Measurements from ENCODE around the gene LZTR1. TPM values are rescaled to one million over a fixed set of nuclear protein-coding genes. Genes with fewer than 3 reads are reported as not detected.
"Not testable (repeated sequence)": the region's sequence is repeated elsewhere in the genome, so short reads cannot be mapped to it uniquely, and the experiment has no call there.

Gene LZTR1
- total and polyA plus RNA-seq, 2 of the 8 experiments (the other 6 are each of a cell fraction or from before 2014, with no cell fraction given), result 22.3 to 31.0 TPM

DNA sequence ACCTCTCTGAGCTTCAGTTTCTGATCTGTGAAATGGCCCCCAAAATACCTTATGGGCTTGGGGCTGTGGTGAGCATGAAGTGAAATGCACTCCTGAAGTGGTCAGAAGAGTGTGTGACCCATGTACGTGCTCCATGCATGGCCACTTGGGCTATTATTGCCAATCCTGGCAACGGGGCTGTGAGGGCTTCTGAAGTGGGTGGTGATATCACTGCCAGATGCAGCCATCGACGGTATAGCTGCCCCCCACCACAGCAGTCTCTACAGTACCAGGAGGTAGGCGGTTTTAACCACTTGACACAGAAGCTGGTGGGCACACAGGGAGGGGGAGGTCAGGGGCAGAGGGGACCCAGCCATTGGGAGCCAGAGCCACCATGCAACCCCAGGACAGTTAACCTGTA is 66.4 kb downstream of the LZTR1 start:
- H3K79me1 ChIP-seq (ENCODE audit: low read depth, low read length); H2BK15ac ChIP-seq (ENCODE audit: low read length); H3K9ac ChIP-seq (replicated peaks in 1 of 4; ENCODE audit: extremely low read depth in 1 of 4, low read depth in 3 of 4, low read length in 3 of 4); H3K27ac ChIP-seq (ENCODE audit: low read depth, low read length); H3K23ac ChIP-seq (ENCODE audit: insufficient read length); H4K5ac ChIP-seq (ENCODE audit: insufficient read length, low read depth, low read length); H4K20me1 ChIP-seq (replicated peaks in 1 of 2; ENCODE audit: control insufficient read depth in 1 of 2, insufficient read depth in 2 of 2, low read length in 2 of 2); H3K4me2 ChIP-seq (ENCODE audit: insufficient read depth in 1 of 2, low read depth in 2 of 2, low read length in 2 of 2); H3K27me3 ChIP-seq (replicated peaks in 1 of 4; ENCODE audit: control insufficient read depth in 3 of 4, extremely low read depth in 1 of 4, insufficient read depth in 3 of 4, low read length in 3 of 4); H2BK120ac ChIP-seq (replicated peaks; ENCODE audit: low read depth, low read length); H3K79me2 ChIP-seq (ENCODE audit: control insufficient read depth in 1 of 2, insufficient read depth in 2 of 2, low read length in 2 of 2); H3K4ac ChIP-seq (replicated peaks; ENCODE audit: insufficient read length, low read depth, low read length); DNase-seq (ENCODE audit: low read depth in 1 of 2, low spot score in 2 of 2); H3K14ac ChIP-seq (ENCODE audit: insufficient read length); H2AK5ac ChIP-seq (ENCODE audit: low read depth, low read length); H3K23me2 ChIP-seq (ENCODE audit: low read depth, low read length); H3K18ac ChIP-seq (ENCODE audit: extremely low read depth, low read length); H4K8ac ChIP-seq (ENCODE audit: extremely low read depth, insufficient read depth, low read length); H2AFZ ChIP-seq (ENCODE audit: low read length); H4K91ac ChIP-seq (replicated peaks; ENCODE audit: insufficient read length, low read length); H3K36me3 ChIP-seq (ENCODE audit: control insufficient read depth in 2 of 4, insufficient read depth in 4 of 4, low read length in 3 of 4); H2BK12ac ChIP-seq (ENCODE audit: low read depth, low read length); H3K9me3 ChIP-seq (ENCODE audit: insufficient read depth in 2 of 2, low read depth in 1 of 2, low read length in 1 of 2); H2BK5ac ChIP-seq (ENCODE audit: low read depth, low read length); FAIRE-seq; H3K4me3 ChIP-seq (ENCODE audit: extremely low read depth in 1 of 4, insufficient read depth in 2 of 4, low read depth in 3 of 4, low read length in 4 of 4); H3K56ac ChIP-seq (replicated peaks; ENCODE audit: insufficient read length, low read depth, low read length); H2BK20ac ChIP-seq (ENCODE audit: low read length): not testable (repeated sequence)
- 93% methylated on average over 5 of the region's 5 CpGs; no CpG with 5 or more reads in 1 of the 2 experiments for WGBS, 2 experiments (ENCODE audit: extremely low coverage in 1 of 2, insufficient coverage in 1 of 2, insufficient read length in 1 of 2, insufficient replicate concordance in 2 of 2, low coverage in 1 of 2, low lambda C conversion rate in 2 of 2, missing lambda C conversion rate in 1 of 2)
- CTCF ChIA-PET (ENCODE audit: partially characterized antibody), result interaction anchor here (1.6 kb wide), 1 partner anchor 8 kb away, joined by 3 read pairs; no protein-coding TSS in a partner anchor
- H3K4me1 ChIP-seq (replicated peaks in 1 of 4; ENCODE audit: control insufficient read depth in 3 of 4, insufficient read depth in 4 of 4, low read length in 3 of 4), result peaks cover 2 to 20% (median 5%) of the 10 kb centered on the region in 4 experiments; a peak in 5 of 7 replicates
- POLR2A ChIA-PET (ENCODE audit: partially characterized antibody), result interaction anchor here (0.5 kb wide), 1 partner anchor 81 kb away, joined by 4 read pairs; no protein-coding TSS in a partner anchor

MicroRNAs within 50 kb of the gene (microRNA counts, 767-probe panel; counts per million panel counts)
- microRNA hsa-miR-649, result 879 counts per million, percentile 95 among the panel's probes with 10 or more counts

Small RNA genes within 50 kb of the gene (microRNA-seq; reads per million reads assigned to microRNA genes)
- 0 reads per million in 2 experiments for gene MIR649 (ENCODE audit: borderline microRNAs expressed in 2 of 2, borderline number of aligned reads in 2 of 2, borderline replicate concordance in 1 of 2)

Small RNA genes within 50 kb of the gene (small RNA-seq; reads per million reads assigned to genes)
- not detected for gene MIR649 (ENCODE audit: insufficient read depth)

Other genes starting within 250 kb of the LZTR1 start
- not detected in 2 replicates for gene SERPIND1, start 208.2 kb upstream of the LZTR1 start, total RNA-seq (2021; fragmentation: NEBNext Ultra II Directional; extraction: Animal tissue kit (Norgen Biotek cat#: 25700))
- not detected in 2 replicates for gene SERPIND1, start 208.2 kb upstream of the LZTR1 start, polyA plus RNA-seq (2011; rRNA removed)
- gene PI4KA, start 123.5 kb upstream of the LZTR1 start, total RNA-seq (2021; fragmentation: NEBNext Ultra II Directional; extraction: Animal tissue kit (Norgen Biotek cat#: 25700)), result 34.0 and 37.7 TPM in 2 replicates
- gene PI4KA, start 123.5 kb upstream of the LZTR1 start, polyA plus RNA-seq (2011; rRNA removed), result 22.5 and 28.3 TPM in 2 replicates
- 11.2 and 15.0 TPM in 2 replicates for gene SNAP29, start 123.3 kb upstream of the LZTR1 start, total RNA-seq (2021; fragmentation: NEBNext Ultra II Directional; extraction: Animal tissue kit (Norgen Biotek cat#: 25700))
- gene SNAP29, start 123.3 kb upstream of the LZTR1 start, polyA plus RNA-seq (2011; rRNA removed), result 7.1 and 11.8 TPM in 2 replicates
- 94.5 and 97.2 TPM in 2 replicates for gene CRKL, start 64.9 kb upstream of the LZTR1 start, total RNA-seq (2021; fragmentation: NEBNext Ultra II Directional; extraction: Animal tissue kit (Norgen Biotek cat#: 25700))
- gene CRKL, start 64.9 kb upstream of the LZTR1 start, polyA plus RNA-seq (2011; rRNA removed), result 34.5 and 43.7 TPM in 2 replicates
- gene AIFM3, start 15.0 kb upstream of the LZTR1 start, total RNA-seq (2021; fragmentation: NEBNext Ultra II Directional; extraction: Animal tissue kit (Norgen Biotek cat#: 25700)), result 0.86 and 1.4 TPM in 2 replicates
- 1.4 and 2.1 TPM in 2 replicates for gene AIFM3, start 15.0 kb upstream of the LZTR1 start, polyA plus RNA-seq (2011; rRNA removed)
- 16.2 and 16.9 TPM in 2 replicates for gene THAP7, start 19.8 kb downstream of the LZTR1 start, total RNA-seq (2021; fragmentation: NEBNext Ultra II Directional; extraction: Animal tissue kit (Norgen Biotek cat#: 25700))
- 32.5 and 40.1 TPM in 2 replicates for gene THAP7, start 19.8 kb downstream of the LZTR1 start, polyA plus RNA-seq (2011; rRNA removed)
- gene P2RX6, start 32.9 kb downstream of the LZTR1 start, total RNA-seq (2021; fragmentation: NEBNext Ultra II Directional; extraction: Animal tissue kit (Norgen Biotek cat#: 25700)), result not detected in 2 replicates
- 0.09 and 0.16 TPM in 2 replicates for gene P2RX6, start 32.9 kb downstream of the LZTR1 start, polyA plus RNA-seq (2011; rRNA removed)
- gene SLC7A4, start 50.3 kb downstream of the LZTR1 start, total RNA-seq (2021; fragmentation: NEBNext Ultra II Directional; extraction: Animal tissue kit (Norgen Biotek cat#: 25700)), result 0.27 TPM in 1 of 2 replicates, not detected in the other
- 0.88 and 0.92 TPM in 2 replicates for gene SLC7A4, start 50.3 kb downstream of the LZTR1 start, polyA plus RNA-seq (2011; rRNA removed)
- not detected in 2 replicates for gene LRRC74B, start 63.6 kb downstream of the LZTR1 start, total RNA-seq (2021; fragmentation: NEBNext Ultra II Directional; extraction: Animal tissue kit (Norgen Biotek cat#: 25700))
- 0.03 TPM in 1 of 2 replicates, not detected in the other for gene LRRC74B, start 63.6 kb downstream of the LZTR1 start, polyA plus RNA-seq (2011; rRNA removed)